NT2/D1 (cell line): ENCODE measurements around the gene HIRA.
"Not testable (repeated sequence)": the region's sequence is repeated elsewhere in the genome, so short reads cannot be mapped to it uniquely, and the experiment has no call there.

ENCODE experiments used
- YY1 ChIP-seq: IDR thresholded peaks from 2 replicates; pipeline ENCODE4 v1.6.1; 2011; ENCODE audit not compliant: insufficient read length, insufficient read depth
- ZNF274 ChIP-seq: IDR thresholded peaks from 2 replicates; pipeline ENCODE4 v1.6.1; 2011; ENCODE audit warnings: mild to moderate bottlenecking, low read depth, low read length

GRCh38 chr22:19323420-19323819 lies 108.1 kb downstream of the HIRA start:
- not testable (repeated sequence) for TF ChIP-seq YY1, ZNF274
